ENCODE data around the gene WDR45B. TPM values are rescaled to one million over a fixed set of nuclear protein-coding genes. Genes with fewer than 3 reads are reported as not detected.

The WDR45B gene
- total RNA-seq, 2 experiments from 2014 or later: 61.7 to 81.9 TPM

DNA sequence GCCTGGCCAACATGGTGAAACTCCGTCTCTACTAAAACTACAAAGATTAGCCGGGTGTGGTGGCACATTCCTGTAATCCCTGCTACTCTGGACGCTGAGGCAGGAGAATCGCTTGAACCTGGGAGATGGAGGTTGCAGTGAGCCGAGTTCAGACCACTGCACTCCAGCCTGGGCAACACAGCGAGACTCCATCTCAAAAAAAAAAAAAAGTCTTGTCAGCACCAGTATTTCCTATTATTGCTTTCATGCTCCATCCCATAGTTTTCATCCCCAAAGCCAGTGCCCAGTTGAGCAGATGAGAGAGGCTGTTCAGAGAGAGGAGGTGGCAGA, 58.4 kb downstream of the WDR45B start:
- no peaks in the 10 kb centered on the region for H3K79me2 ChIP-seq (ENCODE audit: insufficient read depth, low read depth, low read length)
- H3K36me3 ChIP-seq (ENCODE audit: insufficient read depth, low read length): peaks cover 79% of the 10 kb centered on the region
- H3K27ac ChIP-seq (ENCODE audit: low read depth, low read length, poor library complexity, severe bottlenecking): peak overlapping the region; percentile 1
- DNase-seq (ENCODE audit: low spot score): no peak
- H3K4me1 ChIP-seq (ENCODE audit: insufficient read depth, low read length, poor library complexity, severe bottlenecking): peaks cover 17% of the 10 kb centered on the region
- H2AFZ ChIP-seq (ENCODE audit: low read length): no peak overlapping the region
- ChIA-PET CTCF (ENCODE audit: unreplicated experiment) (no interaction called here), POLR2A (no interaction called here)
- H4K20me1 ChIP-seq (ENCODE audit: insufficient read depth, low read length): no peaks in the 10 kb centered on the region
- no TSS peak for BruUV-seq (replicated peaks)
- intact Hi-C loops (cut with micrococcal nuclease; ENCODE audit: unreplicated experiment): no loop called here
- no peaks in the 10 kb centered on the region for H3K9me3 ChIP-seq (ENCODE audit: low read length)
- H3K4me2 ChIP-seq (ENCODE audit: low read length): no peak overlapping the region
- H3K4me3 ChIP-seq (ENCODE audit: low read depth, low read length, poor library complexity, severe bottlenecking): no peak overlapping the region
- no peaks in the 10 kb centered on the region for H3K9me2 ChIP-seq (ENCODE audit: insufficient read depth, low read length)
- no peak for TF ChIP-seq EZH2phosphoT487 (IDR thresholded peaks at IDR 0.05; ENCODE audit: borderline replicate concordance, low read depth, low read length)
- TF ChIP-seq, protein P1, sequence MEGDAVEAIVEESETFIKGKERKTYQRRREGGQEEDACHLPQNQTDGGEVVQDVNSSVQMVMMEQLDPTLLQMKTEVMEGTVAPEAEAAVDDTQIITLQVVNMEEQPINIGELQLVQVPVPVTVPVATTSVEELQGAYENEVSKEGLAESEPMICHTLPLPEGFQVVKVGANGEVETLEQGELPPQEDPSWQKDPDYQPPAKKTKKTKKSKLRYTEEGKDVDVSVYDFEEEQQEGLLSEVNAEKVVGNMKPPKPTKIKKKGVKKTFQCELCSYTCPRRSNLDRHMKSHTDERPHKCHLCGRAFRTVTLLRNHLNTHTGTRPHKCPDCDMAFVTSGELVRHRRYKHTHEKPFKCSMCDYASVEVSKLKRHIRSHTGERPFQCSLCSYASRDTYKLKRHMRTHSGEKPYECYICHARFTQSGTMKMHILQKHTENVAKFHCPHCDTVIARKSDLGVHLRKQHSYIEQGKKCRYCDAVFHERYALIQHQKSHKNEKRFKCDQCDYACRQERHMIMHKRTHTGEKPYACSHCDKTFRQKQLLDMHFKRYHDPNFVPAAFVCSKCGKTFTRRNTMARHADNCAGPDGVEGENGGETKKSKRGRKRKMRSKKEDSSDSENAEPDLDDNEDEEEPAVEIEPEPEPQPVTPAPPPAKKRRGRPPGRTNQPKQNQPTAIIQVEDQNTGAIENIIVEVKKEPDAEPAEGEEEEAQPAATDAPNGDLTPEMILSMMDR (conservative IDR thresholded peaks at IDR 0.05; ENCODE audit: low read length): no peak

DNA sequence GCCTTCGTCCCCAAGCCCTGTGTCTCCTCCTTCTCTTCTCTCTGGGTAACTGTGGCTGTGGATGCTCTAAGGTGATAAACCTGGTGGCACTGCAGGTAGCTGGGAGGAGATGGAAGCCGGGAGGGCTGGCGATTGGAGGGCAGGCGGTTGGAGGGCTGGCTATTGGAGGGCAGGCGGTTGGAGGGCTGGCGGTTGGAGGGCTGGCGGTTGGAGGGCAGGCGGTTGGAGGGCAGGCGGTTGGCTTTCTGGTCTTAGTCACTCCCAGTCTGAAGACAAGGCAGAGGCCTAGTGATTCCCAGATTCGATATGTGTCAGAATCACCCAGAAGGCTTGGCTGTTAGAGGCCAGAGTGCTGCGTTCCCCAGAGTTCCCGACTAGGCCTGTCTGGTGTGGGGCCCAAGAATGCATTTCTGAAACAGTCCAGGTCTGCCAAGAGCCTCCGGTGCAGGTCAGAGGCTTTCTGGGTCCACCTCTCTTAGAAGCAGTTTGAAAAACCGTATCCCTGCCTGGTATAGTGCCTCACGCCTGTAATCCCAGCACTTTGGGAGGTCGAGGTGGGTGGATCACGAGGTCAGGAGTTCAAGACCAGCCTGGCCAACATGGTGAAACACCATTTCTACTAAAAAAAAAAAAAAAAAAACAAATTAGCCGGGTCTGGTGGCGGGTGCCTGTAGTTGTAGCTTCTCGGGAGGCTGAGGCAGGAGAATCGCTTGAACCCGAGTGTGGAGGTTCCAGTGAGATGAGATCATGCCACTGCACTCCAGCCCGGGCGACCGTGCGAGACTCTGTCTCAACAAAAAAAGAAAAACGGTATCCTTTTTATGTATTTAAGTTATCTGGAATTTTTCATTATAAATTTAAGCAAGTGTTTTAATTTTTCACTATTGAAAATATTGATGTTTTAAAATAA, 59.7 kb downstream of the WDR45B start:
- no TSS peak for BruUV-seq (replicated peaks)
- Histone ChIP-seq H3K4me3 (ENCODE audit: low read depth, low read length, poor library complexity, severe bottlenecking) (no peak overlapping the region), H4K20me1 (ENCODE audit: insufficient read depth, low read length) (no peaks in the 10 kb centered on the region), H3K9me3 (ENCODE audit: low read length) (no peaks in the 10 kb centered on the region), H3K79me2 (ENCODE audit: insufficient read depth, low read depth, low read length) (no peaks in the 10 kb centered on the region), H3K4me1 (ENCODE audit: insufficient read depth, low read length, poor library complexity, severe bottlenecking) (peaks cover 12% of the 10 kb centered on the region), H2AFZ (ENCODE audit: low read length) (no peak overlapping the region), H3K9me2 (ENCODE audit: insufficient read depth, low read length) (no peaks in the 10 kb centered on the region), H3K4me2 (ENCODE audit: low read length) (no peak overlapping the region), H3K36me3 (ENCODE audit: insufficient read depth, low read length) (peaks cover 80% of the 10 kb centered on the region), H3K27ac (ENCODE audit: low read depth, low read length, poor library complexity, severe bottlenecking) (no peak overlapping the region)
- intact Hi-C loops (cut with micrococcal nuclease; ENCODE audit: unreplicated experiment): no loop called here
- no peak for DNase-seq (ENCODE audit: low spot score)
- POLR2A ChIA-PET: no interaction called here
- CTCF ChIA-PET (ENCODE audit: unreplicated experiment): no interaction called here
- TF ChIP-seq, protein P1 (conservative IDR thresholded peaks at IDR 0.05; ENCODE audit: low read length): no peak
